ENCODE measurements around the gene WDR41.

The WDR41 gene

GRCh38 chr5:77431719-77432118 is 60.4 kb downstream of the WDR41 start:
- Histone ChIP-seq H3K27me3 (ENCODE audit: insufficient read depth, low read length) (no peaks in the 10 kb centered on the region), H3K36me3 (ENCODE audit: insufficient read depth, low read length) (peaks cover 36% of the 10 kb centered on the region), H2AFZ (ENCODE audit: low read depth, low read length) (no peak overlapping the region), H3K4me1 (ENCODE audit: insufficient read depth, low read length) (no peaks in the 10 kb centered on the region), H3K4me3 (ENCODE audit: low read length) (no peak overlapping the region), H3K9me3 (ENCODE audit: low read length) (no peaks in the 10 kb centered on the region)

GRCh38 chr5:77431286-77431685 is 60.8 kb downstream of the WDR41 start:
- Histone ChIP-seq H3K4me1 (ENCODE audit: insufficient read depth, low read length) (no peaks in the 10 kb centered on the region), H3K4me3 (ENCODE audit: low read length) (no peak overlapping the region), H2AFZ (ENCODE audit: low read depth, low read length) (no peak overlapping the region), H3K27me3 (ENCODE audit: insufficient read depth, low read length) (no peaks in the 10 kb centered on the region), H3K36me3 (ENCODE audit: insufficient read depth, low read length) (peaks cover 36% of the 10 kb centered on the region), H3K9me3 (ENCODE audit: low read length) (no peaks in the 10 kb centered on the region)

- Histone ChIP-seq H3K9me3 (ENCODE audit: low read length) (no peaks in the 10 kb centered on the region), H3K4me3 (ENCODE audit: low read length) (no peak overlapping the region), H2AFZ (ENCODE audit: low read depth, low read length) (no peak overlapping the region), H3K36me3 (ENCODE audit: insufficient read depth, low read length) (peaks cover 34% of the 10 kb centered on the region), H3K4me1 (ENCODE audit: insufficient read depth, low read length) (no peaks in the 10 kb centered on the region), H3K27me3 (ENCODE audit: insufficient read depth, low read length) (no peaks in the 10 kb centered on the region)
Observed at GRCh38 chr5:77430726-77431125, 61.4 kb downstream of the WDR41 start.

DNA sequence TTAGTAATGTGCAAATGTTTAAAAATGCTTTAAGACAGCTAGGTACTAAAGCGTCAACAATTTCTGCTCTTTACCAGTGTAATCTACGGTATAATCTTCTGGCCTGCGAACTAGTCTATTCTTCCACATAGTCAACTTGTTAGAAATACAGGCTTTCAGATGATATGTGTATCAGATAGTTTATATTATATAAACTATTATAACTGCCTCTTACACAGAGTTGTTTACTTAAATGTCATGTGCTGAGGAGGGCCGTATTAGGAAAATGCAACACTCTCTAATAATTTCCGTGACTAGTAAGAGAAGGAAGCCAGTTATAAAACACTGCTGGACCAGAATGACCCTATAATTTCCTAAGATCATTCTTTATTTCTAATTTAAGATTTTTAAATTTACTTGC is 63.6 kb downstream of the WDR41 start:
- no peaks in the 10 kb centered on the region for H3K4me1 ChIP-seq (ENCODE audit: insufficient read depth, low read length)

GRCh38 chr5:77427998-77428397 is 64.1 kb downstream of the WDR41 start:
- no peak overlapping the region for H2AFZ ChIP-seq (ENCODE audit: low read depth, low read length)
- no peaks in the 10 kb centered on the region for H3K9me3 ChIP-seq (ENCODE audit: low read length)
- no peaks in the 10 kb centered on the region for H3K27me3 ChIP-seq (ENCODE audit: insufficient read depth, low read length)
- H3K36me3 ChIP-seq (ENCODE audit: insufficient read depth, low read length): peaks cover 30% of the 10 kb centered on the region
- no peaks in the 10 kb centered on the region for H3K4me1 ChIP-seq (ENCODE audit: insufficient read depth, low read length)
- H3K4me3 ChIP-seq (ENCODE audit: low read length): no peak overlapping the region

More for the DNA sequence above, 63.6 kb downstream of the WDR41 start:
- Histone ChIP-seq H2AFZ (ENCODE audit: low read depth, low read length) (no peak overlapping the region), H3K27me3 (ENCODE audit: insufficient read depth, low read length) (no peaks in the 10 kb centered on the region), H3K4me3 (ENCODE audit: low read length) (no peak overlapping the region), H3K9me3 (ENCODE audit: low read length) (no peaks in the 10 kb centered on the region), H3K36me3 (ENCODE audit: insufficient read depth, low read length) (peaks cover 32% of the 10 kb centered on the region)

GRCh38 chr5:77426670-77427069 is 65.4 kb downstream of the WDR41 start:
- Histone ChIP-seq H3K4me1 (ENCODE audit: insufficient read depth, low read length) (no peaks in the 10 kb centered on the region), H3K27me3 (ENCODE audit: insufficient read depth, low read length) (no peaks in the 10 kb centered on the region), H3K4me3 (ENCODE audit: low read length) (no peak overlapping the region), H2AFZ (ENCODE audit: low read depth, low read length) (no peak overlapping the region), H3K36me3 (ENCODE audit: insufficient read depth, low read length) (peaks cover 17% of the 10 kb centered on the region), H3K9me3 (ENCODE audit: low read length) (no peaks in the 10 kb centered on the region)

DNA sequence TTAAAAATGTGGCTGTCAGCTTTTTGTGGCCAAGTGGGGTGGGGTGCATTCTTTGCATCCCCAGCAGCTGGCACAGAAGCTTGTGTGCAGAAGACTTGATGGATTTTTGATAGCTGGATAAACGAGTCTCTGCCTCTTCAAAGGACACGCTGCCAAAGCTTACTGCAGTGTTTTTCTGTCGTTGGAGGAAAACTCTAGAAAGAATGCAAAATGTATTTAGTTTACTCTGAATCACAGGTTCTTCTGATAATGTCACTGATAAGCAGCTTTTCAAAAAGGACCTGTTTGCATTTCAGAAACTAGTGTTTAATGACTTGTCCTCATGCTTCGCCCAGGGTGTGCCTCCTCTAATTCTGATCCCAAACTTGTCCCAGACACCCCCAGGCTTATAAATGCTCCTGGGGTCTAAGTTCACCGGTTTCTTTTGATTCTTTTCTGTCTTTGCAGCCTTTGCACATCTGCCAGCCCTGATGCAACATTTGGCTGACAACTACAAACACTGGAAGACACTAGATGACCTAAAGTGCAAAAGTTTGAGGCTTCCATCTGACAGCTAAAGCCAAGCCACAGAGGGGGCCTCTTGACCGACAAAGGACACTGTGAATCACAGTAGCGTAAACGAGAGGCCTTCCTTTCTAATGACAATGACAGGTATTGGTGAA is 66.0 kb downstream of the WDR41 start:
- H3K9me3 ChIP-seq (ENCODE audit: low read length): no peaks in the 10 kb centered on the region
- no peaks in the 10 kb centered on the region for H3K27me3 ChIP-seq (ENCODE audit: insufficient read depth, low read length)
- no peak overlapping the region for H3K4me3 ChIP-seq (ENCODE audit: low read length)
- H2AFZ ChIP-seq (ENCODE audit: low read depth, low read length): no peak overlapping the region
- H3K4me1 ChIP-seq (ENCODE audit: insufficient read depth, low read length): no peaks in the 10 kb centered on the region
- H3K36me3 ChIP-seq (ENCODE audit: insufficient read depth, low read length): peaks cover 11% of the 10 kb centered on the region

GRCh38 chr5:77425420-77425819 is 66.7 kb downstream of the WDR41 start:
- Histone ChIP-seq H3K27me3 (ENCODE audit: insufficient read depth, low read length) (no peaks in the 10 kb centered on the region), H3K4me1 (ENCODE audit: insufficient read depth, low read length) (no peaks in the 10 kb centered on the region), H3K36me3 (ENCODE audit: insufficient read depth, low read length) (peaks cover 5% of the 10 kb centered on the region), H2AFZ (ENCODE audit: low read depth, low read length) (no peak overlapping the region), H3K9me3 (ENCODE audit: low read length) (no peaks in the 10 kb centered on the region), H3K4me3 (ENCODE audit: low read length) (no peak overlapping the region)

GRCh38 chr5:77424921-77425320 is 67.2 kb downstream of the WDR41 start:
- Histone ChIP-seq H3K27me3 (ENCODE audit: insufficient read depth, low read length) (no peaks in the 10 kb centered on the region), H3K4me3 (ENCODE audit: low read length) (no peak overlapping the region), H3K4me1 (ENCODE audit: insufficient read depth, low read length) (no peaks in the 10 kb centered on the region), H3K36me3 (ENCODE audit: insufficient read depth, low read length) (peaks cover 2% of the 10 kb centered on the region), H2AFZ (ENCODE audit: low read depth, low read length) (no peak overlapping the region), H3K9me3 (ENCODE audit: low read length) (no peaks in the 10 kb centered on the region)

GRCh38 chr5:77423022-77423750 is 68.9 kb downstream of the WDR41 start:
- Histone ChIP-seq H3K9me3 (ENCODE audit: low read length) (no peaks in the 10 kb centered on the region), H3K27me3 (ENCODE audit: insufficient read depth, low read length) (no peaks in the 10 kb centered on the region), H2AFZ (ENCODE audit: low read depth, low read length) (no peak overlapping the region)

GRCh38 chr5:77420940-77421339 is 71.2 kb downstream of the WDR41 start:
- Histone ChIP-seq H2AFZ (ENCODE audit: low read depth, low read length) (no peak overlapping the region), H3K9me3 (ENCODE audit: low read length) (no peaks in the 10 kb centered on the region), H3K4me1 (ENCODE audit: insufficient read depth, low read length) (no peaks in the 10 kb centered on the region), H3K27me3 (ENCODE audit: insufficient read depth, low read length) (no peaks in the 10 kb centered on the region), H3K4me3 (ENCODE audit: low read length) (no peak overlapping the region), H3K36me3 (ENCODE audit: insufficient read depth, low read length) (no peaks in the 10 kb centered on the region)

More at GRCh38 chr5:77423022-77423750, 68.9 kb downstream of the WDR41 start:
- Histone ChIP-seq H3K4me1 (ENCODE audit: insufficient read depth, low read length) (no peaks in the 10 kb centered on the region), H3K36me3 (ENCODE audit: insufficient read depth, low read length) (no peaks in the 10 kb centered on the region), H3K4me3 (ENCODE audit: low read length) (no peak overlapping the region)

DNA sequence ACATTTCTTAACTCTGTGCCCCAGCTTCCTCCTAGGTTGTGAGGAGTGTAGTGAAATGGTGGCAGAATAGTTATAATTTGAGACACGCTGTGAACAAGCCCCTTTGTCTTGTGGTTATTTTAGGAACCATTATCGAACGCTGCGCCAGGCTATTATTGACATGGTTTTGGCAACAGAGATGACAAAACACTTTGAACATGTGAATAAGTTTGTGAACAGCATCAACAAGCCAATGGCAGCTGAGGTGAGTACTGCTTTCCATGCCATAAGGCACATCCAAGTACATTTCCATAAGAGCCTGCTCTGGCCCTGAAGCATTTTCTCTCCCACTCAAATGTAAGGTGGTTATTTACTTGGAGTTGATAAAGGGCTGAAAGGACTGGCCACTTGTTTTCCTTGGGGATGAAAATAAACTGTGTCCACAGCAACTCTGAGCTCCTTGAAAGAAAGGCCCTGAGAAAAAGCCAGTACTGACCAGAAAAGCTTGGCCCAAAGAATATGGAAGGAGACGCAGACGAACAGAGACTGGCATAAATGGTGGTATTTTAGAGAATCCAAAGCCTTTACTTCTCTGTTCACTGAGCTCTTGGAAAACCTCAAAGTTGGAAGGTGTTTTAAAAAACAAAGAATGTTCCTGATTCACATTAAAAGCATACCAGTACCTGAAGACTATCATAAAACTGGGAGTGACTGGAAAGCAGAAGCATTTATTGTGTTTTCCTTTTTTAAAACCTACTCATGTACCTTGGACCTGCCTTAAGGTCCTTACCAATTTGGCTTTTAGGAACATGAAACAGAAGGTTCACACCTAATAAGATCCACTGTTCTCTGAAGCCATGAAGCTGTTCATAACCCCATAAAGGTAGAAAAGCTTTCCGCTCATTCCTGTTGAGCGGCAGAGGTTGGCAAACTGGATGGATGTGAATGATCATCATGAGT is 72.2 kb downstream of the WDR41 start:
- no peaks in the 10 kb centered on the region for H3K36me3 ChIP-seq (ENCODE audit: insufficient read depth, low read length)
- no peaks in the 10 kb centered on the region for H3K9me3 ChIP-seq (ENCODE audit: low read length)
- no peaks in the 10 kb centered on the region for H3K4me1 ChIP-seq (ENCODE audit: insufficient read depth, low read length)
- no peaks in the 10 kb centered on the region for H3K27me3 ChIP-seq (ENCODE audit: insufficient read depth, low read length)
- H2AFZ ChIP-seq (ENCODE audit: low read depth, low read length): no peak overlapping the region
- H3K4me3 ChIP-seq (ENCODE audit: low read length): no peak overlapping the region
